Peyer's patch (tissue), 4 donors: ENCODE data around the gene CTSW.

ENCODE experiments used
- CTCF ChIP-seq, 6 experiments: fragments of 450-650 bp in 4 of 6; fragments of 200-600 bp in 2 of 6; sonication (generic) in 1 of 6; IDR thresholded peaks; one replicate each; pipeline ENCODE4 v1.5.1; 2017 to 2019; ENCODE audit warnings: antibody characterized with exemption in 6 of 6, mild to moderate bottlenecking in 3 of 6, moderate library complexity in 1 of 6
- POLR2A ChIP-seq, 2 donors: fragments of 450-650 bp; IDR thresholded peaks; one replicate each; pipeline ENCODE4 v1.5.1; 2017; ENCODE audit warnings: antibody characterized with exemption in 2 of 2, mild to moderate bottlenecking in 2 of 2, moderate library complexity in 2 of 2

- TF ChIP-seq CTCF (IDR thresholded peaks at IDR 0.05) (no peak), POLR2A (IDR thresholded peaks at IDR 0.05) (peak in 1 of 2 donors; percentile 12)
Observed at GRCh38 chr11:65918211-65919140, 38.8 kb downstream of the CTSW start, which contains the start of gene C11orf68.
